Inferior parietal cortex (tissue), 1 donor: Measurements from ENCODE around the gene HOXA9.

ENCODE experiments used
- DNase-seq: peaks from one replicate; pipeline ENCODE4 v3.0.0-alpha.2; 2016; ENCODE audit errors: extremely low spot score

Gene HOXA9

GRCh38 chr7:27142580-27143022 lies 22.7 kb downstream of the HOXA9 start:
- no peak for DNase-seq

DNA sequence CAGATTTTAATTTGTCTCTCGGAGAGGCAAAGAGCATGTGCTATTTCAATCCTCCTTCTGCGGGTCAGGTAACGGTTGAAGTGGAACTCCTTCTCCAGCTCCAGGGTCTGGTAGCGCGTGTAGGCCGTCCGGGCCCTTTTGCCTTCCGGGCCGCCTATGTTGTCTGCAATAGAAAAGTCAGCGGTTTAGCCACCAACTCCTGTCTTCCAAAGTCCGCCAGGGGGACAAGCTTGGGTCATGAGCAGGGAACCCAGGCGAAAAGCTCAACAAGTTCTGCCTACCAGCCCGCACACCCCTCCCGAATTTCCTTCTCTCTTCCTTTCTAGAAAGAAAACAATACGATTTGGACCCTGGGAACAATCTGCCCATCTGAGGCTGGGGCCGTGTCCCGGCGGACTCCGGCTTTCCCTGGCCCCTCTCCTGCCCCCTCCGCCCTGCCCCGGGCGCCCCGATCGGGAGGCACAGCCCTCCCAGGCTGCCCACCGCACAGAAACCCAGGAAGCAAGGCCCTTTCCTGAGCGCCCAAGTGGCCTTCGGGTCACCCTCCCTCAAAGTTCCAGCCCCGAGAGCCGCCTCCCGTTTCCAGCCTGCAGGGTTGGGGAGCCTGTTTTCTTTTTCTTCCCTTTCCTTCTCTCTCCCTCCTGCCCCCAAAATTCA lies 23.3 kb downstream of the HOXA9 start:
- no peak for DNase-seq

DNA sequence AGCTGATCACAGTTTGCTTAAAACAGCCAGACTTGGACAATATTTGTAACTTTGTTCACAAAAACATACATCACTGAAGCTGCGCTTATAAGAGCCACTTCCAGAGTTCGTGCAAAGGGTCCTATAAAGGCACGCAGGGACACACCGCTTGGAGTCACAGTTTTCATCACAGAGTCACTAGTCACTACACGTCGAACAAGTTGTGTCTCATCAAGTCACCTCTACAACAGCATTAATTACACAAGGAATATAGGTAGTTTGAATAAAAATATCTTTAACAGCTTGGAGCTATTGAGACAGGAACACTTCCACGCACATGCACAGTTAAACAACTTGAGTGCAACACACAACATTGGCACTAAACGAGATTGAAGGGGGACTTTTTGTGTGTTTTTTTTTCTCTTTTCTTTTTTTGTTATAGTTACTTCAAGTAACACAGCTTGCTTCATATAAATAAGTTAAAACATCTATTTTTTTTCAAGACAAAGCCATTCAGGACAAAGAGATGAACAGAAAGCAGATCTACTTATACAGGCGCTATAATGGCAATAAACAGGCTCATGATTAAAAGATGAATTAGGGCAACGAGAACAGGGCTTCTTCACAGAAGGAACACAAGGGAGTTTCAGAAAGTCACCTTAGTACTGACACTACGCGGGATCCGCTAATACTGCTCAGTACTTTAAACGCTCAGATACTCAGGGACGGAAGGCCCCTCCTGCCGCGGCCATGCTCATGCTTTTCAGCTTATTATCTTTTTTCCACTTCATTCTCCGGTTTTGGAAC lies 24.0 kb downstream of the HOXA9 start:
- DNase-seq: no peak

GRCh38 chr7:27140126-27140857 lies 25.0 kb downstream of the HOXA9 start:
- DNase-seq: no peak

- DNase-seq: no peak
These were observed 25.8 kb downstream of the HOXA9 start for GRCh38 chr7:27139334-27140125.

DNA sequence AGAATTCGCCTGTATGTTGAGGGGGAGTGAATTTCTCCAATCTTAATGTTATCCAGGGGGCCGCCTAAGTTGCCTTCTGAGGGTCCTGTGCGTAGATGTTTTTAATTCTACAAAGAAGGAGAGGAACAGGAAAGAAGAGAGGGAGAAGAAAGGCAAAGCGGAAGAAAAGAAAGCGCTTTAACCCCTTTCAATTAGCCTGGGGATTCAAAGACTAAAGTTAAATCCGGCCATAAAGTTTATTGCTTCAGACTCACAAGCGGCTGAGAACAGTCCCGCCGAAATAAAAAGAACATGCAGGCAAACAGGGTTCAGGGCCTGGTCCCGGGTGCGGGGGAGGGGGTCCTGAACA lies 26.4 kb downstream of the HOXA9 start:
- no peak for DNase-seq

- DNase-seq: no peak
These were observed 26.9 kb downstream of the HOXA9 start for GRCh38 chr7:27138472-27138871.

DNA sequence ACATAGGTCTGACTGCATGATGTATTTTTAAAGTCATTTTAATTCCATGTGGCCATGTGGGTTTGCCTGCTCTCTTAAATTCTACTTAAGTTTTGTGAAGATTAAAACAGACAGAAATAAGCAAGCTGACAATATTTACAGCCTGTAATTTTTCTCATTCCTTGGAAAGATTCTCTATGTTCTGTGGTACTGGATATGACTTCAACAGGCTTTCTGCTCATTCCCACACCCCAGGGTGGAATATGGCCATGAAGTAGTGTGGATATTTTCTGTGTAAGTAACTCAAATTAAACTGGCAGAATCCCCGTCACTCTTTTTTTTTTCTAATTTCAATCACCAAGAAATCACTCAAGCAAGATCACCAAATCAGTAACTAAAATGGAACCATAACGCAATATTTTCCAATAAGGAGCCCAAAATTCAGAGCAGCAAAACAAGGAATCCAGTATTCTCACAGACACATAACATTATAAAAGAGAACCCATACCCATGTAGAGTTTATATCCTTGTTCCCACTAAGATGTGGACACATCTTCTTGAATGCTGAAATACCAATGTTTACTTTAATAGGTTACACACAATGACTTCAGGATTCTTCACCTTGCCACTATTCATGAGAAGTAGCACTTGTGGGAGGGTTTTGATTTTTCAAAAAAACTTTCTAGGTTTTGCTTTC lies 27.6 kb downstream of the HOXA9 start:
- no peak for DNase-seq

DNA sequence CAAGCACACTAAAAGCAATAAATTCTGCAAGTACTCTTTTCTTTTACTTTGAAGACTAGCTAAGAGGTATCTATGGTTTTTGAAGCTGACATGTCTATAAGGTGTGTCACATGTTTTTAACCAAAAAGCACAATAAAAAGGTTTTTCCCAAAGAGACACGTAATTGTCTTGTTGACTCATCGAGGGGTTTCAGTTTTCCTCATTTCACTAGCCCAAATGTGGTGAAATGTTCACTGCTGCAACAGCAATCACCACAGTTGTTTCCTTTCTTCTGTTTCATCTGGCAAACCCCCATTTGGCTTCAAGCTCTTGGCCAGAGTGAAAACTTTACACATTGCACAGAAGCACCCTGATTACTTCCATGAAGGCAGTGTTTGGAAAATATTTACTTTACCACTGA lies 30.9 kb downstream of the HOXA9 start:
- DNase-seq: no peak

DNA sequence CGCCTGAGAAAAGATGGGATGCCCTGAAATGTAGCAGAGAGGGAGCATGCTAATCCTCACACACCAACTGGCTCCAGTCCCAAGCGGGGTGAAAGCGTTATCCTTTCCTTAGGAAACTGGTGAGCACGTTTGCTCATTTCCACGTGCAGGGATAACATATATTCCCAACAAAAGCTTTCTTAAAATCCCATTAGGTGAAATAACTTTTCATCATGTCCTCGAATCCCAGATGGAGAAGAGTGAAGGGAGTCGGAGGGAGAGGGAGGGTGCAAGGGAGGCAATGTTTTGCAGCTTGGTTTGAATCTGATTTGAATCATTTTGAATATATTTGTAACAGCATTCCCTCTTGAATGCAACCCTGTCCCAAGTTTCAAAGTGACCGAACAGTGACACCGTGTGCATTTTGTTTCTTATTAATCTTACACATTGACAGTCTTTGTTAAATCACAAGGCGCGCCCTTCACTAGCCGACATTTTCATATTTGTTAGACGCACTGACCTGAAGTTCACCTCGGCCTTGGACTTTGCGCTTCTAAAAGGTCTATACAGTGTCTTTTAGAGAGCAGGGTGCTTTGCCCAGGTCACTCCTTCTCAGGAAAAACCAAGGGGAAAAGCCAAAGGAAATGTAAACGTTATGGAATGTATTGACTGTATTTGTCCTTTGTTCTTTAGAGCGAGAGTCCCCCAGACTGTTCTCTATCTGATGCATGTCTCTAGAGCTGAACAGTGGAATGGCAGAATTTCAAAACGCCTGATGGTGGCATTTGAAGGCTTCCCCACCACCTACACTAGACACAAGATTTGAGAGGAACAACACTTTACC lies 31.7 kb downstream of the HOXA9 start:
- DNase-seq: no peak

DNA sequence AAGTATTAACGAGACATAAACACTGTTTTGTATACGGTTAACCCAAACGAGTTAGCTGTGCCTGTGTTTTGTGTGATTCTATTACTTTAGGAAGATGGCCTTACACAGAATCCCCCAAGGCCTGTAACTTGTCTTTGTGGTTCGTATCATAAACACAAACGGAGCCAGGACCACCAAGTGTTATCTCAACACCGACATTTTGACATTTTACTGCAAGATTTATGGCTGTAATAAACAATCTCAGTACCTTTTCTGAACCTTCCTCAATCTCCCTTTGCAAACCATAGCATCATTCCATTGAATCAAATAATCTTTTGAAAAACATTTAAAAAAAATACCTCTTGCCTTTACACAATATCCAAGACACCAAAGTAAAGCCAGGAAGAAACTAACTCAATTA lies 32.4 kb downstream of the HOXA9 start:
- DNase-seq: no peak

DNA sequence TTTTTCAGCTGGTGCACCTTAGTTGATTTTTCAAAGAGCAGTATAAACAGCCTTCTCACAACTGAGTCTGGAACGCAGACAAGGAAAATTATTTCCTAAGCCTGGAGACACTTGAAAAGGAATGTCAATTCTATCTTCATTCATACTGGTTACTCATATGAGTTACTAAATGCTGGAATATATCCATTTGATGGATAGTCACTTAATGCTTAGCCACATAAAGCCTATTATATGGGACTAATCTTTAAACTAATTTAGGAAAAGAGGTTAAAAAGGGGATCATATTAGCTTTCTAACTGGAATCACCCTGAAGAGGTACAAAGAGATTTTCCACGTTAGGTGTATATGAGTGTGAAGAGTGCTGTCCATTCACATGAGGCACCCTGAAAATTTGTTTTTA lies 33.1 kb downstream of the HOXA9 start:
- no peak for DNase-seq

DNA sequence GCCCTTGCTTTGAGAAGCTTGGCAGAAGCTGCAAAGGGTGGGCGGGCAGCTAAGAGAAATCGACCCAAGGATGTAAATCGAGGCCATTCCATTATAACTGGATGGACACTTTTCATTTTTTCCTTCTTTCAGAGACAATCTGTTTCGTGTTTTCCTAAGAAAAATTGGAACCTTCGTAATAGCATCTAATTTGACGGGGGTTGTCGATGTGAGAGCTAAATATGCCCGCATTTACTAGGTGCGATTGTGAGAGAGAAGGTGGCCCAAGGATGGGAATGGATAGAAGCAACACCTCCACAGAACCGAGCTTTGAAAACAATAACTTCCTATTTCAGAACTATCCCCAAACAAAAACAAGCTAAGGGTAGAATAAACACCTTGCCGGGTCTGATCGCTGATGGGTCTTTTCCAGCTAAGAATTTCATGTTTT lies 33.9 kb downstream of the HOXA9 start:
- no peak for DNase-seq

GRCh38 chr7:27130540-27131389 lies 34.6 kb downstream of the HOXA9 start, which contains the start of gene HOXA4:
TSS of gene HOXA4 (minus strand) at chr7:27130757. CDS start at chr7:27130733, 24 bp downstream.
- no peak for DNase-seq

DNA sequence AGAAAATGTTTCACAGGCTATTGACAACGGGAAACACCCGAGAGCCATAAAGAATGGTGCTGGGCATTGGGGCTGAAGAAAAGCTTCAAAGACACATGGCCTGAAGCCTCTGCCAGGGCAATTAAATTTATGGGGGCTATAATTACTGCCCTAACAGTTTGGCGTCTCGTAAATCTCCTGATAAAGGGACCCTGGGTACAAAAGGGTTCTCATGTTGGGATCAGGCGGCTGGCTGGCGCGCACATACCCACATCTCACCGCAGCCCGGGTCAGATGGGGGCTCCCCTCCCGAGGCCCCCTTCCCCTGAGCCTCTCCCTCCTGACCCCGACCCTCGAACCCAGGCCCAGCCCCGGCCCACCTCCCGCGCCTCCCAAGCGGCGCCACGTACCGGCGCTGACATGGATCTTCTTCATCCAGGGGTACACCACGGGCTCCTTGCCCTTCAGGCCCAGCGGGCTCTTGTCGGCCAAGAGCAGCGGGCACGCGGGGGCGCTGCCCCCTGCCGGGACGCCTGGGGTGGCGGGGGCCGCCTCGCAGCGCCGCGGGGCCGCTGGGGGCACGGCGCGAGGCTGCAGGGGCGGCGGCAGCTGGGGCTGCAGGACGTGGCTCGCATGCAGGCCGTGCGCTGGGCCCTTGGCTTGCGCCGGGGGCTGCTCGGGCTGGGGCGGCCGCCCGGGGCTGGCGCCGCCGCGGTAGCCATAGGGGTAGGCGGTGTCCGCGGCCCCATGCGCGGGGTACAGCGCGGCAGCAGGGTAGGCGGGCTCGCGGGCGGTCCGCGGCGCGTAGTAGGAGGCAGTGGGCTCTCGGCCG lies 35.4 kb downstream of the HOXA9 start:
- no peak for DNase-seq

DNA sequence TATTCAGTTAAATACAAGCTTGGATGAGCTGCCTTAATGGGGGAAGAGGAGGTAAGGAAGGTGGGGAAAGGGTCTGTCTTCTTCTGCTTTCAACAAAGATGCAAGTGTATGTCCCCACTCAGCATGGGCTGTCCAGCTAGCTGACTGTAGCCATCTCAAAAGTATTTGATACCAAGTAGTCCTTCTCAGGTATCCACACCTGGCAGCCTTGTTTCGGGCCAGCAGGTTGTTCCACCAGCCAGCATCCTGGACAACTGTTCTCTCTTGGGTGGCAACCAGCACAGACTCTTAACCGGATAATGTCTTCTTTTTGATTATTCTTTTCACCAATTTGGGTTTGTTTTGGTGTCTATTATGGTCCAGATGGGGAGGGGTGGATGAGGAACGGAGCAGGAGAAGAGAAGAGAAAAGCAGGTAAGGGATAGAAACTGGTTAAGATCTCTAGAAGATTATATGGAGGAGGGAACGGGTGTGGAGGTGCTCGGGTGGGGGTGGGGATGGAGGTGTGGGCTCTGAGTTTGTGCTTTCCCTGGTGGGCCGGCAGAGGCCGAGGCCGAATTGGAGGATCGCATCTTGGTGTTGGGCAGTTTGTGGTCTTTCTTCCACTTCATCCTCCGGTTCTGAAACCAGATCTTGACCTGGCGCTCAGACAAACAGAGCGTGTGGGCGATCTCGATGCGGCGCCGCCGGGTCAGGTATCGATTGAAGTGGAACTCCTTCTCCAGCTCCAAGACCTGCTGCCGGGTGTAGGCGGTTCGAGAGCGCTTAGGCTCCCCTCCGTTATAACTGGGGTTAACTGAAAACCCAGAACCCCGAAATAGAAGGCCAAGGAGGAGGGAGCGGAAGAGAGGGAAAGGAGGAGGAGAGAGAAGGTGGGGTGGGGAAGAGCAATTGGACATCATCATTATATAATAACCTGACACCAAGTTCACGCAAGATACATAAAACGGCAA lies 36.3 kb downstream of the HOXA9 start:
- no peak for DNase-seq

DNA sequence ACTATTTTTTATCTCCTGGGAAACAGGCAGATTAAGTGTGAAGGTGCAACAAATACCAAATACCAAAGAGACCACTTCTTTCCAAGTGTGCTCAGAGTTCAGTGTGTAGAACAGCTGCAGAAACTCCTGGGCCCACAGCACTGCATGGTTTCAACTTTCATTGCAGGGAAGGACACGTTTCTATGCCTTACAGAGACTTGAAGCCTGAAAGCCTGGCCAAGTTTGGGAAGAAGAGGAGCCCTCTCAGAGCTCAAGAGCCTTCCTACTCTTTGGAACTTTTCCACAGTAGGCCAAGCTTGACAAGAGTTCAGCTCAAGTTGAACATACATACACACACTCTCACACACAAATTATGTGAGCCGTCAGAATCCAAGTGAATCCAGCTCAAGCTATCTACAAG lies 37.3 kb downstream of the HOXA9 start:
- DNase-seq: no peak
